Fibroblast of lung (primary cell): Measurements from ENCODE around the gene RO60. TPM values are rescaled to one million over a fixed set of nuclear protein-coding genes. Genes with fewer than 3 reads are reported as not detected.

Source experiments
- DNase-seq, 2 donors: peaks; one replicate each; pipeline versions ENCODE4 v3.0.0 to v3.0.0-alpha.2; 2010; ENCODE audit warnings: low read depth in 2 of 2
- H2AFZ ChIP-seq: 2 replicates; pipeline ENCODE4 v1.5.1; 2012; ENCODE audit warnings: low read length, control low read depth, inconsistent platforms
- H3K27ac ChIP-seq: 2 replicates; pipeline ENCODE4 v1.5.1; 2011; ENCODE audit warnings: low read length, control low read depth; ENCODE audit not compliant: insufficient read depth
- H3K27me3 ChIP-seq: 2 replicates; pipeline ENCODE4 v1.5.1; 2011; ENCODE audit warnings: mild to moderate bottlenecking, low read length; ENCODE audit not compliant: control insufficient read depth, insufficient read depth
- H3K36me3 ChIP-seq: 2 replicates; pipeline ENCODE4 v1.5.1; 2011; ENCODE audit warnings: low read length; ENCODE audit not compliant: control insufficient read depth, insufficient read depth
- H3K4me1 ChIP-seq: 2 replicates; pipeline ENCODE4 v1.5.1; 2011; ENCODE audit warnings: low read length; ENCODE audit not compliant: control insufficient read depth, insufficient read depth; ENCODE audit errors: extremely low read depth
- H3K4me2 ChIP-seq: 2 replicates; pipeline ENCODE4 v1.5.1; 2011; ENCODE audit warnings: low read length, control low read depth; ENCODE audit not compliant: insufficient read depth; ENCODE audit errors: extremely low read depth
- H3K4me3 ChIP-seq, 4 experiments: fragments of 200-600 bp in 1 of 4; sonication (generic) in 1 of 4; replicated peaks in 1 of 4; 2 replicates each; pipeline ENCODE4 v1.5.1; 2011 to 2016; ENCODE audit warnings: low read length in 4 of 4, low read depth in 3 of 4, mild to moderate bottlenecking in 3 of 4, control low read depth in 2 of 4, inconsistent platforms in 1 of 4, mixed read lengths in 1 of 4; ENCODE audit not compliant: insufficient read depth in 1 of 4; ENCODE audit errors: control extremely low read depth in 1 of 4
- H3K79me2 ChIP-seq: 2 replicates; pipeline ENCODE4 v1.5.1; 2012; ENCODE audit warnings: mild to moderate bottlenecking, low read length, inconsistent platforms; ENCODE audit not compliant: control insufficient read depth, insufficient read depth
- H3K9ac ChIP-seq: 2 replicates; pipeline ENCODE4 v1.5.1; 2011; ENCODE audit warnings: mild to moderate bottlenecking, low read length, control low read depth; ENCODE audit not compliant: insufficient read depth
- H3K9me3 ChIP-seq: 2 replicates; pipeline ENCODE4 v1.5.1; 2012; ENCODE audit warnings: low read depth, low read length; ENCODE audit not compliant: control insufficient read depth, insufficient read depth
- H4K20me1 ChIP-seq: 2 replicates; pipeline ENCODE4 v1.5.1; 2011; ENCODE audit warnings: low read length; ENCODE audit not compliant: control insufficient read depth, insufficient read depth; ENCODE audit errors: extremely low read depth
- EZH2 ChIP-seq: IDR thresholded peaks from 2 replicates; pipeline ENCODE4 v1.5.1; 2012; ENCODE audit warnings: low read length, control low read depth, mild to moderate bottlenecking; ENCODE audit errors: missing control alignments
- polyA plus RNA-seq, 2 donors: library from polyadenylated mRNA; depleted of rRNA in 1 of 2; stranded (reverse) in 1 of 2; unstranded in 1 of 2; fragments of >200 nt; gene quantifications; 2 replicates each; pipeline ENCODE4 v1.2.1, GENCODE V29; 2011 to 2012; ENCODE audit warnings: missing spikeins in 1 of 2
- total RNA-seq: library from RNA; depleted of rRNA; stranded (reverse); fragments of >200 nt; gene quantifications from 2 replicates; pipeline ENCODE4 v1.2.1, GENCODE V29; 2014
- TF ChIP-seq, protein P1 (sequence below), 2 donors: IDR thresholded peaks in 1 of 2; conservative IDR thresholded peaks in 1 of 2; 1 replicate in 1 of 2; 2 replicates in 1 of 2; pipeline ENCODE4 v1.5.1; 2011 to 2012; ENCODE audit warnings: low read length in 2 of 2, control low read depth in 1 of 2, inconsistent platforms in 1 of 2, low read depth in 1 of 2, mild to moderate bottlenecking in 1 of 2

The RO60 gene
- total and polyA plus RNA-seq, 2 donors (not counting 1 experiment from before 2014, with no cell fraction given): 44.0 to 164 TPM

DNA sequence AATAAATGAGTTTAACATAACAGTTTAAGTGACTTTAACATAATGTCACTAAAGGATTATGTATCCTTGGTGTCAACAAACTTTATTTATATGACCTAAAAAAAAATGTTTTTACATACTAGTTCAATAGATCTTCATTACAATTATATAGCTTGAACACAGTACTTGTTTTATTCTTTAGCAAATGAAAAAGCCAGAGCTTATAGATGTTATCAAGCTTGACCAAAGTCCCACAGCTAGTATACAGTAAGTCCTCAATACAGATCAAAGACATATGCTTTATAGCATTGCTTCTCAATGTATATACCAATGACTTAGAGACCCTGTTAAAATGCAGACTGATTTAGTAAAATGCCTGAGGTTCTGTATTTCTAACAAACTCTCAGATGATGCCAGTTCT lies 42.6 kb upstream of the RO60 start:
- Histone ChIP-seq H3K27ac (no peak overlapping the region), H3K4me2 (no peak overlapping the region), H3K79me2 (no peaks in the 10 kb centered on the region), H3K36me3 (no peaks in the 10 kb centered on the region), H3K4me1 (peaks cover 9% of the 10 kb centered on the region), H4K20me1 (no peaks in the 10 kb centered on the region), H3K27me3 (no peaks in the 10 kb centered on the region), H2AFZ (no peak overlapping the region), H3K9ac (no peak overlapping the region), H3K9me3 (no peaks in the 10 kb centered on the region), H3K4me3 (no peak overlapping the region)
- TF ChIP-seq EZH2: no peak
- TF ChIP-seq, protein P1, sequence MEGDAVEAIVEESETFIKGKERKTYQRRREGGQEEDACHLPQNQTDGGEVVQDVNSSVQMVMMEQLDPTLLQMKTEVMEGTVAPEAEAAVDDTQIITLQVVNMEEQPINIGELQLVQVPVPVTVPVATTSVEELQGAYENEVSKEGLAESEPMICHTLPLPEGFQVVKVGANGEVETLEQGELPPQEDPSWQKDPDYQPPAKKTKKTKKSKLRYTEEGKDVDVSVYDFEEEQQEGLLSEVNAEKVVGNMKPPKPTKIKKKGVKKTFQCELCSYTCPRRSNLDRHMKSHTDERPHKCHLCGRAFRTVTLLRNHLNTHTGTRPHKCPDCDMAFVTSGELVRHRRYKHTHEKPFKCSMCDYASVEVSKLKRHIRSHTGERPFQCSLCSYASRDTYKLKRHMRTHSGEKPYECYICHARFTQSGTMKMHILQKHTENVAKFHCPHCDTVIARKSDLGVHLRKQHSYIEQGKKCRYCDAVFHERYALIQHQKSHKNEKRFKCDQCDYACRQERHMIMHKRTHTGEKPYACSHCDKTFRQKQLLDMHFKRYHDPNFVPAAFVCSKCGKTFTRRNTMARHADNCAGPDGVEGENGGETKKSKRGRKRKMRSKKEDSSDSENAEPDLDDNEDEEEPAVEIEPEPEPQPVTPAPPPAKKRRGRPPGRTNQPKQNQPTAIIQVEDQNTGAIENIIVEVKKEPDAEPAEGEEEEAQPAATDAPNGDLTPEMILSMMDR (conservative IDR thresholded peaks at IDR 0.05 in 1 of 2, IDR thresholded peaks at IDR 0.05 in 1 of 2; ENCODE audit: low read depth in 1 of 2, low read length in 2 of 2): no peak
- DNase-seq: no peak

DNA sequence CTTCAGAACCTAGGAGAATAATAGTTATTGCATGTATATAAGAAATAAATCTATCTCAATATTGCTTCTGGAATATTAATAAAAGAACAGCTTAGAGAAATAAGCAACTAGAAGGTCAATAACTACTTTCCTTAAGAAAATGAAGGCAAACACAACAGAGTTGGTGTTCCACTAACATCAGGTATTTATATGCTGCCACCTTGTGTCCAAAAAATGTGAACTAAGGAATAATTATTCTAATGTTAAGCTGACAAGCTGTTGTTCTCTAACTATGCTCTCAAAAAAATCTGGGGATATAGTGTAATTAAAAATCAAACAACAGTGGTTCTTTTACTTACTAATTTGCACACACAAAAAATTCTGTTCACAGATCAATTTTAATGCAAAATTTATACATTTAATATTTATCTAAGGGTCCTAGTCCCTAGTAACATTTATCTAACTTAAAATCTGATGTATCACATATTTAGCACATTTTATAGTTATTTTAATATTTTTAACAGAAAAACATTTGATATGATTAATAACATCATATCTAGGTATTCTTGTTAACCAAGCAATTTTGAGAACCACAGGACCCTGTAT lies 39.9 kb upstream of the RO60 start:
- no peak overlapping the region for H3K9ac ChIP-seq
- TF ChIP-seq, protein P1 (conservative IDR thresholded peaks at IDR 0.05 in 1 of 2, IDR thresholded peaks at IDR 0.05 in 1 of 2; ENCODE audit: low read depth in 1 of 2, low read length in 2 of 2): peak in 1 of 2 donors; percentile 31
- no peak for TF ChIP-seq EZH2
- no peaks in the 10 kb centered on the region for H3K36me3 ChIP-seq
- DNase-seq: peak; percentile 55 to 80
- H2AFZ ChIP-seq: no peak overlapping the region
- H3K4me2 ChIP-seq: no peak overlapping the region
- no peaks in the 10 kb centered on the region for H3K4me1 ChIP-seq
- no peaks in the 10 kb centered on the region for H3K27me3 ChIP-seq
- no peaks in the 10 kb centered on the region for H4K20me1 ChIP-seq
- H3K27ac ChIP-seq: no peak overlapping the region
- H3K9me3 ChIP-seq: no peaks in the 10 kb centered on the region
- no peaks in the 10 kb centered on the region for H3K79me2 ChIP-seq
- H3K4me3 ChIP-seq: no peak overlapping the region

DNA sequence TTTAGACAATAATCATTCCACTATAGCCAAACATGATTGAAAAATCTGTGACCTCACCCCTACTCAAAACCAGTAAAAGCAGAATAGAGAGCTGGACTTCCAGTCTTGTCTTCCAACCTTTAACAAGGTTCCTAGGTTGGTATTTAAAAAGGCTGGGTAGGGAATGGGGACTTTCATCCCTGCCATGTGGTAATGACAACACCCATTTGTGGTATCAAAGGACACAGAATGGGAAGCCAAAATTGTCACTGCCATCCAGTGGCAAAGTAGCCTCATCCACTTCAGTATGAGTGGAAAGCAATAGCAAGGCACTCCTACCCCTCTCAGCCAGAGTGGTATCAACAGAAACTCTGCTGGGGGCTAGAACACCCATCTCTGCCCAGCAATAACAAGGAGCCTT lies 34.2 kb upstream of the RO60 start:
- no peak overlapping the region for H2AFZ ChIP-seq
- H3K27me3 ChIP-seq: no peaks in the 10 kb centered on the region
- no peaks in the 10 kb centered on the region for H3K36me3 ChIP-seq
- H3K4me2 ChIP-seq: no peak overlapping the region
- DNase-seq: no peak
- no peaks in the 10 kb centered on the region for H3K4me1 ChIP-seq
- no peaks in the 10 kb centered on the region for H3K79me2 ChIP-seq
- no peak overlapping the region for H3K4me3 ChIP-seq
- no peak overlapping the region for H3K27ac ChIP-seq
- H4K20me1 ChIP-seq: no peaks in the 10 kb centered on the region
- TF ChIP-seq, protein P1 (conservative IDR thresholded peaks at IDR 0.05 in 1 of 2, IDR thresholded peaks at IDR 0.05 in 1 of 2; ENCODE audit: low read depth in 1 of 2, low read length in 2 of 2): no peak
- TF ChIP-seq EZH2: no peak
- H3K9me3 ChIP-seq: no peaks in the 10 kb centered on the region
- H3K9ac ChIP-seq: no peak overlapping the region
